SHP77 (cell line): ENCODE measurements around the gene CCDC194.
"Not testable (repeated sequence)": the region's sequence is repeated elsewhere in the genome, so short reads cannot be mapped to it uniquely, and the experiment has no call there.

Experiments used
- DNase-seq, 2 experiments: peaks; one replicate each; lab custom pipeline; 2025; lab: John Stamatoyannopoulos, UW

The CCDC194 gene

GRCh38 chr19:17376935-17377600 lies 16.9 kb downstream of the CCDC194 start, which contains the start of gene PLVAP:
Gene PLVAP (minus strand): TSS chr19:17377342. CDS start chr19:17377288, 54 bp downstream.
- DNase-seq, result no peak

GRCh38 chr19:17370026-17370587 lies 23.9 kb downstream of the CCDC194 start:
- no peak for DNase-seq

- DNase-seq, result no peak
Observed at GRCh38 chr19:17365361-17365760, 28.6 kb downstream of the CCDC194 start.

- DNase-seq, result not testable (repeated sequence)
Observed at GRCh38 chr19:17363852-17364605, 30.0 kb downstream of the CCDC194 start.

GRCh38 chr19:17359905-17360800 lies 33.8 kb downstream of the CCDC194 start:
- DNase-seq, result no peak

- DNase-seq, result no peak
Observed at GRCh38 chr19:17358395-17358794, 35.6 kb downstream of the CCDC194 start.

GRCh38 chr19:17357724-17358123 lies 36.3 kb downstream of the CCDC194 start:
- DNase-seq, result peak; percentile 41

GRCh38 chr19:17357078-17357666 lies 36.8 kb downstream of the CCDC194 start:
- DNase-seq, result no peak

GRCh38 chr19:17353386-17353785 lies 40.6 kb downstream of the CCDC194 start:
- no peak for DNase-seq

- no peak for DNase-seq
Observed at GRCh38 chr19:17352608-17353280, 41.3 kb downstream of the CCDC194 start.

GRCh38 chr19:17351815-17352435 lies 42.1 kb downstream of the CCDC194 start:
- no peak for DNase-seq

GRCh38 chr19:17348700-17349099 lies 45.3 kb downstream of the CCDC194 start:
- peak; percentile 28 to 65 for DNase-seq

GRCh38 chr19:17347877-17348276 lies 46.1 kb downstream of the CCDC194 start:
- no peak for DNase-seq

- DNase-seq, result no peak
Observed at GRCh38 chr19:17347361-17347760, 46.6 kb downstream of the CCDC194 start.

- peak; percentile 33 to 42 for DNase-seq
Observed at GRCh38 chr19:17346109-17346671, 47.8 kb downstream of the CCDC194 start.

GRCh38 chr19:17341845-17342244 lies 52.2 kb downstream of the CCDC194 start:
- DNase-seq, result no peak

- DNase-seq, result no peak
Observed at GRCh38 chr19:17341386-17341785, 52.6 kb downstream of the CCDC194 start.

GRCh38 chr19:17340871-17341357 lies 53.1 kb downstream of the CCDC194 start:
- no peak for DNase-seq
